ENCODE measurements around the gene HOXA11.

GRCh38 chr7:27202862-27203134 lies 17.8 kb upstream of the HOXA11 start:
- TF ChIP-seq CTCF (IDR thresholded peaks at IDR 0.05) (no peak), POLR2A (IDR thresholded peaks at IDR 0.05) (no peak), POLR2AphosphoS5 (IDR thresholded peaks at IDR 0.05) (no peak), EP300 (IDR thresholded peaks at IDR 0.05) (no peak)
